ENCODE measurements around the gene ERN2.

DNA sequence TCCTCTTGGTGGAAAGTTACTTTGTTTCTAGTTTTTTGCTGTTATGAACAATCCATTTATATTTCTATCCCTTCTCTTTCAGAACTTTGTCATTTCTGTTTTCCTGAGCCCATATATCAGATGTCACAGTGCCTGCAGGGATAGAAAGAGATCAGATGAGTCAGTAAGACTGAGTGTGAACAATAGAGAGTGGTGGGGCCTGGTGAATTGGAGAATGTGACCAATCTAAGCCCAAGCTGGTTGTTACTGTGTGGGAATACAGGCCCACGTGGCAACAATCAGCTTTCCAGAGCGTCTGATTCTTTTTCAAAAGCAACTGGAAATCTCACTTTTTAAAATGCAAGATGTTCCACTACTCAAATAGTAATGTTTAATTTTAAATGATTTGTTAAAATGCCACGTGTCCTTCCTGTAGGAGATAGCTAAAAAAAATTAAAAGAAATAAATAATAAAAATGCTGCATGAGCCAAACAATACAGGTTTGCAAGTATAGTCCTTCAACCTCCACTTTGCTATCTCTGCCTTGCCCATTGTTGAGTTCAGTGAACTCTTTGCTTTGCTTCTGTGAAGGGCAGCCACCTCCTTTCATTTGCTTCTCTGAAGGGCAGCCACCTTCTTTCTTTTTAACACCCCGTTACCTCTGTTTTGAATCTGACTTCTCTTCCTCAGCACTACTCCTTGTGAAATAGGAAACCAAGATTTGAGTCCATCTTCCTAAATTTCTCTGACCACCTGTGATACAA, 62.2 kb downstream of the ERN2 start:
- TF ChIP-seq, protein P1, sequence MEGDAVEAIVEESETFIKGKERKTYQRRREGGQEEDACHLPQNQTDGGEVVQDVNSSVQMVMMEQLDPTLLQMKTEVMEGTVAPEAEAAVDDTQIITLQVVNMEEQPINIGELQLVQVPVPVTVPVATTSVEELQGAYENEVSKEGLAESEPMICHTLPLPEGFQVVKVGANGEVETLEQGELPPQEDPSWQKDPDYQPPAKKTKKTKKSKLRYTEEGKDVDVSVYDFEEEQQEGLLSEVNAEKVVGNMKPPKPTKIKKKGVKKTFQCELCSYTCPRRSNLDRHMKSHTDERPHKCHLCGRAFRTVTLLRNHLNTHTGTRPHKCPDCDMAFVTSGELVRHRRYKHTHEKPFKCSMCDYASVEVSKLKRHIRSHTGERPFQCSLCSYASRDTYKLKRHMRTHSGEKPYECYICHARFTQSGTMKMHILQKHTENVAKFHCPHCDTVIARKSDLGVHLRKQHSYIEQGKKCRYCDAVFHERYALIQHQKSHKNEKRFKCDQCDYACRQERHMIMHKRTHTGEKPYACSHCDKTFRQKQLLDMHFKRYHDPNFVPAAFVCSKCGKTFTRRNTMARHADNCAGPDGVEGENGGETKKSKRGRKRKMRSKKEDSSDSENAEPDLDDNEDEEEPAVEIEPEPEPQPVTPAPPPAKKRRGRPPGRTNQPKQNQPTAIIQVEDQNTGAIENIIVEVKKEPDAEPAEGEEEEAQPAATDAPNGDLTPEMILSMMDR (IDR thresholded peaks at IDR 0.05; ENCODE audit: insufficient read depth, low read length) = no peak
- TF ChIP-seq REST (IDR thresholded peaks at IDR 0.05; ENCODE audit: insufficient replicate concordance, low read depth) (no peak), POLR2AphosphoS5 (IDR thresholded peaks at IDR 0.05; ENCODE audit: low read depth) (no peak), GABPA (IDR thresholded peaks at IDR 0.05; ENCODE audit: low read depth) (no peak), SPI1 (IDR thresholded peaks at IDR 0.05; ENCODE audit: borderline replicate concordance, low read depth) (no peak)

Data from HL-60 (cell line).